ENCODE data around the gene HYAL3.

DNA sequence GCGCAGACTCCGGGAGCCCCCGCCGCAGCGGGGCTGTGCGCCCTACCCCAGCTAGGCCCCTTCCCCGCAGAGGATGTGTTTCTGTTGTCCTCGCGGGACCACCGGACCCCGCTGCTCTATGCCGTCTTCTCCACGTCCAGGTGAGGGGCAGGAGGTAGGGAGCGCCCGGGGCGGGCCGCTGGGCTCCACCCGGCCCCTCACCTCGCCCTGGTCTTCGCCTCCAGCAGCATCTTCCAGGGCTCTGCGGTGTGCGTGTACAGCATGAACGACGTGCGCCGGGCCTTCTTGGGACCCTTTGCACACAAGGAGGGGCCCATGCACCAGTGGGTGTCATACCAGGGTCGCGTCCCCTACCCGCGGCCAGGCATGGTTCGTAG is 25.5 kb downstream of the HYAL3 start:
- TF ChIP-seq GATA2 (IDR thresholded peaks at IDR 0.05; ENCODE audit: low read depth, low read length) (no peak), GATA3 (IDR thresholded peaks at IDR 0.05; ENCODE audit: low read depth, low read length) (no peak)

Measured in SH-SY5Y (cell line).